HG03575 (cell line): ENCODE data around the gene CD226.
"Not testable (repeated sequence)": the region's sequence is repeated elsewhere in the genome, so short reads cannot be mapped to it uniquely, and the experiment has no call there.

Experiments
- ATAC-seq: cut with Tn5 transposase; IDR thresholded peaks from one replicate; pipeline ENCODE4 v1.9.1; 2021; ENCODE audit not compliant: unreplicated experiment, insufficient number of reproducible peaks, low FRiP score; ENCODE audit errors: extremely low read depth

CD226 gene

DNA sequence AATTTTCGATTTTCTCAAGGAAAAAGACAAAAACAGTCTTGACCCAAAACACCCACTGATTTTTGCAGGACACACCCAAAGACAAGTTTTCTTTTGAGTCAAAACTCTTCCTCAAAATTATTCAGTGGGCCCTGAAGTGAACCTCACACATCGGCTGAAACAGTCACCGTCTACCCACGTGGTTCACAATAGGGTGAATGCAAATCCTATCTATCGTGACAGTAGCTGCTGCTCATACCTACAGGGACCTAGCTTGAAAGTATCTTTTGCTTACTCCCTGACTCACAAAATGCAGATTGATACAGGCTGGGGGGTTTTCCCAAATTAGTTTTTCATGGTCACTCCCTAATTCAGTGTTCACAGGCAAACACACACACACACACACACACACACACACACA, 10.7 kb upstream of the CD226 start:
- ATAC-seq = no peak

GRCh38 chr18:69957747-69958146, 10.1 kb upstream of the CD226 start:
- no peak for ATAC-seq

GRCh38 chr18:69956665-69957620, 9.3 kb upstream of the CD226 start:
- no peak for ATAC-seq

GRCh38 chr18:69956057-69956456, 8.4 kb upstream of the CD226 start:
- no peak for ATAC-seq

DNA sequence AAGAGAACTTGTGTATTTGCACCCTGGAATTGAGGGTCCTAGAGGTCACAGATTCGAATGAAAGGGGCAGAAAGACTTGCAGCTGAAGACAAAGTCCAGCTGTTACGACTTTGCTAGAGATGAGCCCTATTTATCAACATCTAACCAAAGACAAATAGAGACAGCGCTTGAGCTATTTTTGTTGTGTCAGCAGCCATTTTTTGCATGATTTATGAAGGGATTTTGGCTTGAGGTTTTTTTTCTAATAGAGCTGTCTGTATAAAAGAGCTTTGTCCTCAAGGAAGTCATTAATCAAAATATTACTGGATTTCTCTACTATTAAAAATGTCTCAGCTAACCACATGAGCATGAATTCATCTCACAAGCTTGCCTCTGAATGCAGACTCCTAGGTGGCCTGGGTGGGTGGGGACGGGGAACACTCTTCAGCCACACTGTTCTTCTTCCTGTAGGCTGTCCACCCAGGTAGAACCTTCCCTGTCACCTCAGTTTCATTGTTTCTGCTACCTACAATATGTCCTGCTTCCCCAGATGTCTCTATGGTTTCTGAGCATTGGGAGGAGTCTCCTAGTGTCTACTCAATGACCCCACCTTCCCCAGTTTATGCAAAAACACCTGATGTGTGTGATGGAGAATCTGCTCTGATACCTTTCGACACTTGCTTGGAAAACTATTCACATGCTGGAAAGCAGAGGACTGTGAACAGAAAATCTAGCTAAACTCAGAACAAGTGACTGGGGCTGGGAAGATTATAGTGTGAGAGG, 7.2 kb upstream of the CD226 start:
- no peak for ATAC-seq

DNA sequence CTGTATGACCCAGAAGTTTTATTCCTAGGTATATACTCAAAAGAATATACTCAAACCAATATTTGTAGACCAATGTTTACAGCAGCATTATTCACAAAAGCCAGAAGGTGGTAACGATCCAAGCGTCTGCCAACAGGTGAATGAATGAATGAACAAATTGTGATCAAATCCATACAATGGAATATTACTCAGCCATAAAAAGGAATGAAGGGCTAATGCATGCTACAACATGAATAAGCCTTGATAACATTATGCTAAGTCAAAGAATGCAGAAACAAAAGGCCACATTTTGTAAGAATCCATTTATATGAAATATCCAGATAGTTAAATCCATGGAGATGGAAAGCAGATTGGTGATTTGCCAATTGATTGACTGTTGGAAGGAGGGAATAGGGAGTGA, 5.5 kb upstream of the CD226 start:
- ATAC-seq = no peak

DNA sequence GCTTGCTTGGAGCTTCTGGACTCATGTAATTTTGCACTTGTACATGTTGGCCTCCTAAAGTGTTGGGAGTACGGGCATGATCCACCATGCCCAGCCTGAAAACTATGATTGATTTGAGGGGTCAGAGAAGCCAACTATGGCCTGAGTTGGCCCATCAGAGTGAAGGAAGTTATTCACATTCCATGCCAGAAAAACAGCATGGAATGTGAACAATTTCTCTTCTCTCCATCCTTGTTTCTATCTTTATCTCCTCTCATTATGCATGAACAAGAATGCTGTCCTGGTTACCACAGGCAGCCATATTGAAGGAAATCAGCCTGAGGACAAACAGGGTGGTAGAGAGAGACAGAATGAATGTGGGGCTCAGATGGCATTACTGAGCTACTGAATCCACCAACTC, 3.5 kb upstream of the CD226 start:
- no peak for ATAC-seq

- no peak for ATAC-seq
Observed at GRCh38 chr18:69949538-69949936, 1.9 kb upstream of the CD226 start.

GRCh38 chr18:69948919-69949537, 1.4 kb upstream of the CD226 start:
- ATAC-seq = peak; percentile 86

GRCh38 chr18:69948256-69948655, 583 bp upstream of the CD226 start:
- no peak for ATAC-seq

DNA sequence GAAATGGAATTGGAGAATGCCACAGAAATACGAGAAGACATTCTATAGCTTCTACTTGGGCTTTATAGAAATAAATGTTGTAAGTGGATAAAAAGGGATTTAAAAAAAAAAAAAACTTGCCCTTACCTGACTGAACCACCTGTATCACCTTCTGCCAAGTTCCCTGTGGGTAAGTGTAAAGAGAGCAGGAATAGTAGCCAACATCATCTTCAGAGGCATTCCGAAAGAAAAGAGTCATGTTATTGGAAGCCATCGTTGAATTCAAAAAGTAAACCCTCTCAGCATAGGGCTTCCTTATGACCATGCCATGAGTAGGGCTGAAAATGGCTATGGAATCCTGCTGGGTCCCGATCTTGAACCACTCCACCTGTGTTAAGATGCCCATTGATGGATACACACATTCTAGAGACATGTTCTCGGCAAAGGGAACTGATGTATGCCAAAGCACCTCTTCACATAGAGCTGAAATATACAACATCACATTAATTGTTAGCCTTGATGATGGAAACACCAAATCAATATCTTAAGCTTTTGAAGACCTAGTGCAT, 991 bp downstream of the CD226 start:
- ATAC-seq = no peak

GRCh38 chr18:69945220-69946114, 2.2 kb downstream of the CD226 start:
- no peak for ATAC-seq

DNA sequence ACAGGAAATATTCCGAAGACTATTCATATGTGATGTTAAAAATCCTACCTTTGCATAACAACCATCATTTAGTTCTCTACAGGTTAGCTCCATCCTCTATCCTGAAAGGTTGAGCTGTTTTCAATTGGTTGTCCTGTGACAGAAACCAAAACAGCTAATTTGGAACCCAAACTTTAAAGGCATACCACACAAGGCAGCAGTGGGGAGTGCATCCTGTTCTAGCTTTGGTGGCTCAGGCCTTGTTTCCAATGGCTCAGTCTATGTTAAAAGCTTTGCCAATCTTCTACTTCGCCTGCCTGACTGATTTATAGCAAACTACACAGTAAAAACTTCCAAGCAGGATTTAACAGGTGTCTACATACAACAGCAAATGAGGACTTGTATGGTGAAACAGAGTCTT, 3.2 kb downstream of the CD226 start:
- no peak for ATAC-seq

- no peak for ATAC-seq
Observed at GRCh38 chr18:69943021-69943420, 4.7 kb downstream of the CD226 start.

GRCh38 chr18:69941183-69941582, 6.5 kb downstream of the CD226 start:
- ATAC-seq = no peak

GRCh38 chr18:69939812-69940211, 7.9 kb downstream of the CD226 start:
- ATAC-seq = not testable (repeated sequence)

DNA sequence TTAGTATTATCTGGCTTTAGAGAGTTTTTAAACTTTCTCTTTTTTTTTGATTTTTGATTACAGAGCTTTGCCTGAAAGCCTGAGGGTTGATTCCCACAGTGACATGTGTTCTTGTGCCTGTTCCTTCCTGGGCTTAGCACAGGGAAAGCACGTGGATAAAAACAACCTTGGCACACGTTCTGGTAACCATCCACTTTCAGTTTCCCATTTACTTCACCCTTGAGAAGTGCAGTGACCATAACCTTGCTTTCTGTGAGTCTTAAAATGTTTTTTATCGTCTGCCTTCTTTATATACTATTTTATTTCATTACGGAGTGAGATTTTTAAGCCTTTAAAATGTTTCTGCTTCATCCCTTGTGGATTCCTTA, 11.5 kb downstream of the CD226 start:
- no peak for ATAC-seq

DNA sequence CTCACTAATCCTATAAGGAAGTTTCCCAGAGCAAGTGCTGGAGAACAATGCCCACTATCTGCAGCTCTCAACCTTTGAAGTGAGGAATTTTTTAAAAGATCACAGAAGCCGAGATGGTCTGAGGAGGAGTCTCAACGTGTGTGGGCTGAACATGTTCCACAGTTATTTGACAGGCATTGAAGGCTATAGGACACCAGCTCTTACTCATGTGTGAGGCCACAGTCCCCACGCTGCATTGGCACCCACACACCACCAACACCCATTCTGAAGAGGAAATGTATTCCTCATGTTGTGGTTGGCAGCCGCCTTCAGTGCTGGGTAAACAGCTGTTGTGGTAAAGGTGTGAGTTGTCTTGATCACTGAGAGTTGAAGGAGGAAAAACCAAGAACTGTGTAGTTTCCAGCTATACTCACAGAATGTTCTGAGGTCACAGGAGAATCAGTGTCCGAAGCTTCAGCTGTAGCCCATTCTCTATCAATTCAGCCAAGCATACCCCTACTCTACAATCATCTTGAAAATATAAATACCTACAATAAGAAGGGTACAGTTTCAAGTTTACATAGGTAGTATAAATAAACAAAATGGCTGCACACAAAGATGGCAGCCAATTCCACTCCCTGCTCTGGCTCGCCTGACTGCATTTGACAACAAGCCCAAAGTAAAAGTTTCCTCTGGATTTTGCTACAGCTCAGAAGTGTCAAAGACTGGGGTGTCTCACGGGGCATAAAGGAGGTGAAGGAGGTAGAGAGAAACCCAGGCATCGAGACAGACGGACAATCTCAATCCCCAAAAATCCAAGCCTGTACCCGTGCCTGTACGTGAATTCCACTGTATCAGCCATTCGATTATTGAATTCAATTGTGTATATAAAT, 12.1 kb downstream of the CD226 start:
- ATAC-seq = peak; percentile 73
